Smooth muscle cell of the brain vasculature (primary cell): ENCODE data around the gene GBF1.

ENCODE experiments used
- DNase-seq: peaks from one replicate; pipeline ENCODE4 v3.0.0-alpha.2; 2012; ENCODE audit warnings: low read depth, low spot score

Gene GBF1

GRCh38 chr10:102408131-102408727, 162.9 kb downstream of the GBF1 start:
- no peak for DNase-seq

- DNase-seq = no peak
These were observed 163.6 kb downstream of the GBF1 start for GRCh38 chr10:102408728-102409603.

GRCh38 chr10:102409604-102410428, 164.5 kb downstream of the GBF1 start:
- no peak for DNase-seq

GRCh38 chr10:102410429-102411073, 165.2 kb downstream of the GBF1 start:
- no peak for DNase-seq

- no peak for DNase-seq
These were observed 166.3 kb downstream of the GBF1 start for GRCh38 chr10:102411341-102412255.

GRCh38 chr10:102412293-102412692, 167.0 kb downstream of the GBF1 start:
- no peak for DNase-seq

- no peak for DNase-seq
These were observed 167.8 kb downstream of the GBF1 start for GRCh38 chr10:102413053-102413705.

- no peak for DNase-seq
These were observed 168.7 kb downstream of the GBF1 start for GRCh38 chr10:102413806-102414561.

- no peak for DNase-seq
These were observed 169.4 kb downstream of the GBF1 start for GRCh38 chr10:102414749-102415148.

GRCh38 chr10:102416283-102416682, 171.0 kb downstream of the GBF1 start:
- DNase-seq = no peak

GRCh38 chr10:102416695-102417094, 171.4 kb downstream of the GBF1 start:
- no peak for DNase-seq

- DNase-seq = no peak
These were observed 173.4 kb downstream of the GBF1 start, which contains the start of gene PSD for GRCh38 chr10:102418622-102419268. PSD (minus strand) TSS chr10:102418785; CDS start chr10:102417038, 1,747 bp downstream.

GRCh38 chr10:102419269-102420180, 174.2 kb downstream of the GBF1 start:
- no peak for DNase-seq

- no peak for DNase-seq
These were observed 174.9 kb downstream of the GBF1 start for GRCh38 chr10:102420181-102420713.

- peak; percentile 91 for DNase-seq
These were observed 175.6 kb downstream of the GBF1 start, which contains the start of gene FBXL15 for GRCh38 chr10:102420714-102421506. FBXL15 (plus strand) TSS chr10:102420836; CDS start chr10:102421130, 294 bp downstream.

GRCh38 chr10:102421507-102421756, 176.1 kb downstream of the GBF1 start:
- DNase-seq = no peak
